HepG2 (cell line): ENCODE data around the gene TM4SF18.

Source experiments
- RNF219 ChIP-seq: sonication (generic); formaldehyde crosslinking; IDR thresholded peaks from 2 replicates; pipeline ENCODE4 v1.5.0; 2020; ENCODE audit warnings: mild to moderate bottlenecking, missing genetic modification reagents
- TCF12 ChIP-seq, 2 experiments: fragments of 450-650 bp in 1 of 2; sonication (generic) in 1 of 2; formaldehyde crosslinking in 1 of 2; IDR thresholded peaks; 2 replicates each; pipeline versions ENCODE4 v1.6.1 to v1.8.0; 2017 to 2022; ENCODE audit warnings: antibody characterized with exemption in 1 of 2, mild to moderate bottlenecking in 1 of 2, missing genetic modification reagents in 1 of 2, moderate library complexity in 1 of 2
- TF ChIP-seq, protein P1 (sequence below): sonication (generic); formaldehyde crosslinking; IDR thresholded peaks from 2 replicates; pipeline ENCODE4 v1.8.1; 2023; ENCODE audit warnings: missing genetic modification reagents, inconsistent platforms, borderline replicate concordance
- TF ChIP-seq, protein P2 (sequence below): sonication (generic); formaldehyde crosslinking; IDR thresholded peaks from 2 replicates; pipeline ENCODE4 v1.4.0; 2020; ENCODE audit warnings: missing genetic modification reagents, mild to moderate bottlenecking, borderline replicate concordance

- TF ChIP-seq, protein P1, sequence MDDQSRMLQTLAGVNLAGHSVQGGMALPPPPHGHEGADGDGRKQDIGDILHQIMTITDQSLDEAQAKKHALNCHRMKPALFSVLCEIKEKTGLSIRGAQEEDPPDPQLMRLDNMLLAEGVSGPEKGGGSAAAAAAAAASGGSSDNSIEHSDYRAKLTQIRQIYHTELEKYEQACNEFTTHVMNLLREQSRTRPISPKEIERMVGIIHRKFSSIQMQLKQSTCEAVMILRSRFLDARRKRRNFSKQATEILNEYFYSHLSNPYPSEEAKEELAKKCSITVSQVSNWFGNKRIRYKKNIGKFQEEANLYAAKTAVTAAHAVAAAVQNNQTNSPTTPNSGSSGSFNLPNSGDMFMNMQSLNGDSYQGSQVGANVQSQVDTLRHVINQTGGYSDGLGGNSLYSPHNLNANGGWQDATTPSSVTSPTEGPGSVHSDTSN (CRISPR knock-in tag) = no peak
- TF ChIP-seq RNF219 (no peak), TCF12 (IDR thresholded peaks at IDR 0.05) (no peak), TCF12 (CRISPR knock-in tag; IDR thresholded peaks at IDR 0.05) (no peak)
- TF ChIP-seq, protein P2, sequence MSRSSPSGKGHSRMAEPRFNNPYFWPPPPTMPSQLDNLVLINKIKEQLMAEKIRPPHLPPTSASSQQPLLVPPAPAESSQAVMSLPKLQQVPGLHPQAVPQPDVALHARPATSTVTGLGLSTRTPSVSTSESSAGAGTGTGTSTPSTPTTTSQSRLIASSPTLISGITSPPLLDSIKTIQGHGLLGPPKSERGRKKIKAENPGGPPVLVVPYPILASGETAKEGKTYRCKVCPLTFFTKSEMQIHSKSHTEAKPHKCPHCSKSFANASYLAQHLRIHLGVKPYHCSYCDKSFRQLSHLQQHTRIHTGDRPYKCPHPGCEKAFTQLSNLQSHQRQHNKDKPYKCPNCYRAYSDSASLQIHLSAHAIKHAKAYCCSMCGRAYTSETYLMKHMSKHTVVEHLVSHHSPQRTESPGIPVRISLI (CRISPR knock-in tag) = no peak
These were observed 49.1 kb upstream of the TM4SF18 start for GRCh38 chr3:149382518-149382917.
